BJ (cell line): Measurements from ENCODE around the gene NEK7. TPM values are rescaled to one million over a fixed set of nuclear protein-coding genes. Genes with fewer than 3 reads are reported as not detected.
"Not testable (repeated sequence)": the region's sequence is repeated elsewhere in the genome, so short reads cannot be mapped to it uniquely, and the experiment has no call there.

Experiments
- CTCF ChIA-PET: fragments of 350-600 bp; formaldehyde crosslinking; extraction: SDS; loops from one replicate; lab custom pipeline; 2021; ENCODE audit warnings: antibody characterized with exemption, inconsistent platforms; lab: Yijun Ruan, JAX
- POLR2A ChIA-PET: fragments of 300-600 bp; sonication (Branson Sonifier 250); formaldehyde crosslinking; extraction: SDS; loops from one replicate; lab custom pipeline; 2021; ENCODE audit warnings: antibody characterized with exemption; lab: Charles Lee
- DNase-seq: peaks from one replicate; pipeline ENCODE4 v3.0.0-alpha.2; 2011; ENCODE audit warnings: low read depth
- H3K27me3 ChIP-seq: 2 replicates; pipeline ENCODE4 v1.6.0; 2011; ENCODE audit warnings: low read length; ENCODE audit not compliant: control insufficient read depth, insufficient read depth
- H3K36me3 ChIP-seq: 2 replicates; pipeline ENCODE4 v1.5.1; 2011; ENCODE audit warnings: low read length; ENCODE audit not compliant: control insufficient read depth, insufficient read depth
- H3K4me3 ChIP-seq: 2 replicates; pipeline ENCODE4 v1.5.1; 2011; ENCODE audit warnings: low read depth, mild to moderate bottlenecking, control low read depth, low read length
- CTCF ChIP-seq: IDR thresholded peaks from 2 replicates; pipeline ENCODE4 v1.5.1; 2011; ENCODE audit warnings: low read depth, mild to moderate bottlenecking, control low read depth, inconsistent platforms, low read length, moderate library complexity; ENCODE audit not compliant: insufficient read depth
- polyA plus RNA-seq: library from polyadenylated mRNA; depleted of rRNA; stranded (reverse); fragments of >200 nt; gene quantifications from 2 replicates; pipeline ENCODE4 v1.2.3, GENCODE V29; 2011

Gene NEK7
- polyA plus RNA-seq, 1 experiment: 428 TPM

GRCh38 chr1:198125995-198126735 is 30.6 kb upstream of the NEK7 start:
- H3K4me3 ChIP-seq: no peak overlapping the region
- no peaks in the 10 kb centered on the region for H3K36me3 ChIP-seq
- H3K27me3 ChIP-seq: no peaks in the 10 kb centered on the region
- DNase-seq: no peak
- ChIA-PET CTCF (interaction anchor here (1.1 to 1.4 kb wide), 3 partner anchors 29 to 364 kb away, joined by 3 to 4 read pairs (median 4); partner anchors contain the start of gene NEK7), POLR2A (interaction anchor here (0.6 kb wide), 1 partner anchor 132 kb away, joined by 5 read pairs; no protein-coding TSS in a partner anchor)
- no peak for TF ChIP-seq CTCF

GRCh38 chr1:198128533-198128932 is 28.3 kb upstream of the NEK7 start:
- Histone ChIP-seq H3K4me3 (no peak overlapping the region), H3K27me3 (no peaks in the 10 kb centered on the region), H3K36me3 (no peaks in the 10 kb centered on the region)
- no peak for DNase-seq
- no peak for TF ChIP-seq CTCF
- ChIA-PET POLR2A (no interaction called here), CTCF (interaction anchor here (1.3 kb wide), 1 partner anchor 28 kb away, joined by 4 read pairs; no protein-coding TSS in a partner anchor)

GRCh38 chr1:198130053-198130452 is 26.7 kb upstream of the NEK7 start:
- H3K27me3 ChIP-seq, H3K4me3 ChIP-seq, POLR2A ChIA-PET, CTCF ChIA-PET, DNase-seq, H3K36me3 ChIP-seq: not testable (repeated sequence)

- ChIA-PET CTCF (no interaction called here), POLR2A (no interaction called here)
- DNase-seq: no peak
- TF ChIP-seq CTCF: no peak
- no peaks in the 10 kb centered on the region for H3K36me3 ChIP-seq
- no peak overlapping the region for H3K4me3 ChIP-seq
- no peaks in the 10 kb centered on the region for H3K27me3 ChIP-seq
Measured at GRCh38 chr1:198132060-198132781, 24.6 kb upstream of the NEK7 start.

GRCh38 chr1:198134252-198134651 is 22.5 kb upstream of the NEK7 start:
- ChIA-PET POLR2A (no interaction called here), CTCF (no interaction called here)
- TF ChIP-seq CTCF: no peak
- H3K27me3 ChIP-seq: no peaks in the 10 kb centered on the region
- H3K36me3 ChIP-seq: no peaks in the 10 kb centered on the region
- DNase-seq: no peak
- H3K4me3 ChIP-seq: no peak overlapping the region
